ENCODE measurements around the gene PSMB8. TPM values are rescaled to one million over a fixed set of nuclear protein-coding genes. Genes with fewer than 3 reads are reported as not detected.

PSMB8 gene
- total and polyA plus RNA-seq, 2 of the 8 experiments (the other 6 are each of a cell fraction or from before 2014, with no cell fraction given), result 18.4 to 43.0 TPM

DNA sequence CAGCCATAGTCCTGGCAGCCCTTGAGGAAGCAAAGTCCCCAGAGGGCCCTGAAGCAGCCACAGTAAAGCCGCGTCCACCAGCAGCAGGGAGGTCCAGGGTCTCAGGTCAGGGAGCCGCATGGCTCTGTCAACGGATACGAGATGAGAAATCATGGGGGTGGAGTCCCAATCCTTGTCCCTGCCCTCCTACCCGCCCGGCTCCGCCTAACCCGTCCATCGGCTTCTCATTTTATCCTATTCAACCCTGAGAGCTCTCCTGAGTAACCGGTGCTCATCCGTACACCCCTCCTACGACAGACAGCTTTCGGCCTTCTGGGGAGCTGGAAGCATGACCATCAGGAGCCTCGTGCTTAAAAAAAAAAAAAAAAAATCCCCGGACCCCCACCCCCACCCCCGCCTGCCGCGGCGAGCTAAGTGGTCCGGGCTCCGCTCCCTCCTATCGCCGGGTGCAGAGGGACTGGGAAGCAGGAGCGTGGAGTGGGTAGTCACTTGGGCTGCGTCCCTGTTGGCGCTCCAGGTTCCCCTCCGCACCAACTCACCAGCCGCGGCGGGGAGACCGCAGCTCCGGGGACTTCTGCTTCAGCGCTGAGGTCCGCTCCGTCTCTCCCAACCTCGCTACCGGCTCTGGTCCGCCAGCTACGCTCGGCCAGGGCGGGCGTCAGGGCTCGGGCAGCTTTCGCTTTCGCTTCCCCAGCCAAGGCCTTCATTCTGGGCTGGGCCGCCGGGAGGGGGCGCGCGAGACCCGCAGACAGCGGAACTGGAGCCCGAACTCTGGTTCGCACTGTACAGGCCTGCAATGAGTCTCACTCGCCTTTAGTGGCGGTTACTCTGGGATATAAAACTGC lies 5.5 kb downstream of the PSMB8 start, which contains the start of gene TAP2:
Gene TAP2 (minus strand): TSS at position 626 of the 845 bp plus-strand sequence. CDS start 506 bp downstream, at position 120.
- H3K4me3 ChIP-seq (ENCODE audit: extremely low read depth in 1 of 4, insufficient read depth in 2 of 4, low read depth in 3 of 4, low read length in 4 of 4), result peak within 1 kb of the TSS; percentile 53 to 81 (median 68)
- H4K8ac ChIP-seq (ENCODE audit: extremely low read depth, insufficient read depth, low read length), result peak within 1 kb of the TSS; percentile 87
- peak within 1 kb of the TSS; percentile 75 for H3K18ac ChIP-seq (ENCODE audit: extremely low read depth, low read length)
- H3K79me2 ChIP-seq (ENCODE audit: control insufficient read depth in 1 of 2, insufficient read depth in 2 of 2, low read length in 2 of 2), result no peaks in the 10 kb centered on the region
- H3K4ac ChIP-seq (replicated peaks; ENCODE audit: insufficient read length, low read depth, low read length), result peak within 1 kb of the TSS; percentile 51
- ChIA-PET POLR2A (ENCODE audit: partially characterized antibody) (interaction anchor here (0.7 to 3.0 kb wide), 12 partner anchors 11 to 242 kb away, joined by 4 to 26 read pairs (median 6); partner anchors contain the start of genes PSMB9 and TAP1), CTCF (ENCODE audit: partially characterized antibody) (interaction anchor here (0.6 to 11.2 kb wide), 38 partner anchors 9 to 1974 kb away, joined by 3 to 402 read pairs (median 4); partner anchors contain the start of genes BRD2, HLA-DMA, HLA-DMB and HLA-DQB2)
- no peak within 1 kb of the TSS for H3K14ac ChIP-seq (ENCODE audit: insufficient read length)
- H3K23ac ChIP-seq (ENCODE audit: insufficient read length), result no peak within 1 kb of the TSS
- H3K23me2 ChIP-seq (ENCODE audit: low read depth, low read length), result peaks cover 3% of the 10 kb centered on the region
- peak within 1 kb of the TSS; percentile 83; the same call in 1 of the 2 replicates for H2BK15ac ChIP-seq (ENCODE audit: low read length)
- 0 out of 2 replicates have a peak within 1 kb of the TSS, but pooled peaks have one; percentile 9 for H2BK12ac ChIP-seq (ENCODE audit: low read depth, low read length)
- H3K56ac ChIP-seq (replicated peaks; ENCODE audit: insufficient read length, low read depth, low read length), result peak within 1 kb of the TSS; percentile 39
- H4K20me1 ChIP-seq (replicated peaks in 1 of 2; ENCODE audit: control insufficient read depth in 1 of 2, insufficient read depth in 2 of 2, low read length in 2 of 2), result peaks cover 0 to 1% of the 10 kb centered on the region in 2 experiments
- peak within 1 kb of the TSS; percentile 22 for H4K91ac ChIP-seq (replicated peaks; ENCODE audit: insufficient read length, low read length)
- H3K9ac ChIP-seq (replicated peaks in 1 of 4; ENCODE audit: extremely low read depth in 1 of 4, low read depth in 3 of 4, low read length in 3 of 4), result peak within 1 kb of the TSS; percentile 36 to 88 (median 71); a peak in 6 of 7 replicates
- 5% methylated on average over 39 of the region's 57 CpGs; no CpG with 5 or more reads in 1 of the 2 experiments for WGBS, 2 experiments (ENCODE audit: extremely low coverage in 1 of 2, insufficient coverage in 1 of 2, insufficient read length in 1 of 2, insufficient replicate concordance in 2 of 2, low coverage in 1 of 2, low lambda C conversion rate in 2 of 2, missing lambda C conversion rate in 1 of 2)
- no peak within 1 kb of the TSS for H4K5ac ChIP-seq (ENCODE audit: insufficient read length, low read depth, low read length)
- no peak within 1 kb of the TSS for H2AK5ac ChIP-seq (ENCODE audit: low read depth, low read length)
- no peak within 1 kb of the TSS for H2BK5ac ChIP-seq (ENCODE audit: low read depth, low read length)
- no peak within 1 kb of the TSS for H3K27ac ChIP-seq (ENCODE audit: low read depth, low read length)
- H3K79me1 ChIP-seq (ENCODE audit: low read depth, low read length), result no peaks in the 10 kb centered on the region
- no peak within 1 kb of the TSS for H2BK20ac ChIP-seq (ENCODE audit: low read length)
- peaks cover 0 to 7% (median 4%) of the 10 kb centered on the region in 4 experiments; a peak in 5 of 7 replicates for H3K4me1 ChIP-seq (replicated peaks in 1 of 4; ENCODE audit: control insufficient read depth in 3 of 4, insufficient read depth in 4 of 4, low read length in 3 of 4)
- H2BK120ac ChIP-seq (replicated peaks; ENCODE audit: low read depth, low read length), result no peak within 1 kb of the TSS
- FAIRE-seq (no peak), DNase-seq (ENCODE audit: low read depth in 1 of 2, low spot score in 2 of 2) (peak in 1 of 2 experiments; percentile 99)
- peak within 1 kb of the TSS; percentile 79; the same call in 1 of the 2 replicates for H2AFZ ChIP-seq (ENCODE audit: low read length)
- H3K4me2 ChIP-seq (ENCODE audit: insufficient read depth in 1 of 2, low read depth in 2 of 2, low read length in 2 of 2), result peak within 1 kb of the TSS; percentile 59 to 80
- H3K9me3 ChIP-seq (ENCODE audit: insufficient read depth in 2 of 2, low read depth in 1 of 2, low read length in 1 of 2), result no peaks in the 10 kb centered on the region
- no peaks in the 10 kb centered on the region; a peak in 2 of 8 replicates for H3K36me3 ChIP-seq (ENCODE audit: control insufficient read depth in 2 of 4, insufficient read depth in 4 of 4, low read length in 3 of 4)
- H3K27me3 ChIP-seq (replicated peaks in 1 of 4; ENCODE audit: control insufficient read depth in 3 of 4, extremely low read depth in 1 of 4, insufficient read depth in 3 of 4, low read length in 3 of 4), result peaks cover 0 to 7% (median 6%) of the 10 kb centered on the region in 4 experiments; a peak in 4 of 7 replicates
- TF ChIP-seq GABPA (IDR thresholded peaks at IDR 0.05; ENCODE audit: borderline replicate concordance, insufficient read depth, low read length) (no peak; the same call in 1 of the 2 replicates), ASH2L (IDR thresholded peaks at IDR 0.05; ENCODE audit: low read length) (peak; percentile 91), SIX5 (IDR thresholded peaks at IDR 0.05; ENCODE audit: low read depth, low read length) (no peak), CBX8 (IDR thresholded peaks at IDR 0.05; ENCODE audit: borderline replicate concordance, low read depth, low read length) (no peak)
